ENCODE results near the gene LRIT3.

DNA sequence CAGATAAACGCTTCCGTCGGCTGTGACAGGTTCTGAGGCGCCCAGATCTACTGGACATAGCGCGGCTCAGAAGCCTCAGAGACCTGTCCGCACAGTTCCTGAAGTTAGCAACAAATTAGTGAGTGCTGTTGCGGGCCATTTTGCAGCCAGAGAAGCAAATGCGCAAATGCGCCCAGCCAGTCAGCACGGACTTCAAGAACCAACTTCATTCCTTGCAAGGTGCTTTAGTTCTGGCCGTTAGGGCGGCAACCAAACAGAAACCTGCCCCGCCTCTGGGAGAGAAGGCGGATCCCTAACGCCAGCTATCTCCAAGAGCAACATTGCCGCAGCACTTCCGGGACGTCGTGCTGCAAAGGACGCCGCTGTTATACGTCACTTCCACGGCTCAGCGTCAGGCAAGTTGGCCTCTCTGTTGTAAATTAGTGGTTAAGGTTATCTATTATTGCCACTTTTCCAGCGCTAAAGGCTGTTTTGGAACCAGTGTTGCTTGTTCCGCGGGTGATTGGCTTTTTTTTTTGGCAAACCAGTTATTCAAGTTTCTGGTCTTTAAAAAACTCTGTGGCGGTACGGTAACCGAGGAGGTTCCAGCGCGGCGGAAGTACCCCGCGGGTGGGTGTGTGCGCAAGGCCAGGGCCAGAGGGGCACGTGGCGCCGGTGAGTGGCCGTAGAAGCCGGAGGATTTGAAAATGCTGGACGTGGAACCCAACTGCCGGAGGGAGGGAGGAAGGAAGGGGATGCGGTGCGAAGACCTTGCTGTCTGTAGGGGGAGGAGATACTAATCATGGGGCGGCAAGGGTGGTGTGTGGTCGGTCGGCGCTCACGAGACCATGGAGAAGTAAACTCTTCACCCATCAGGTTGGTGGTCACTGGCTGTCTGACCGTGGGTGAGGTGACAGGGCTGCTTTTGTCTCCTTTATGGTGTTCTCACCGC, 32.5 kb upstream of the LRIT3 start, which contains the start of gene GAR1:
- TF ChIP-seq, protein P1, sequence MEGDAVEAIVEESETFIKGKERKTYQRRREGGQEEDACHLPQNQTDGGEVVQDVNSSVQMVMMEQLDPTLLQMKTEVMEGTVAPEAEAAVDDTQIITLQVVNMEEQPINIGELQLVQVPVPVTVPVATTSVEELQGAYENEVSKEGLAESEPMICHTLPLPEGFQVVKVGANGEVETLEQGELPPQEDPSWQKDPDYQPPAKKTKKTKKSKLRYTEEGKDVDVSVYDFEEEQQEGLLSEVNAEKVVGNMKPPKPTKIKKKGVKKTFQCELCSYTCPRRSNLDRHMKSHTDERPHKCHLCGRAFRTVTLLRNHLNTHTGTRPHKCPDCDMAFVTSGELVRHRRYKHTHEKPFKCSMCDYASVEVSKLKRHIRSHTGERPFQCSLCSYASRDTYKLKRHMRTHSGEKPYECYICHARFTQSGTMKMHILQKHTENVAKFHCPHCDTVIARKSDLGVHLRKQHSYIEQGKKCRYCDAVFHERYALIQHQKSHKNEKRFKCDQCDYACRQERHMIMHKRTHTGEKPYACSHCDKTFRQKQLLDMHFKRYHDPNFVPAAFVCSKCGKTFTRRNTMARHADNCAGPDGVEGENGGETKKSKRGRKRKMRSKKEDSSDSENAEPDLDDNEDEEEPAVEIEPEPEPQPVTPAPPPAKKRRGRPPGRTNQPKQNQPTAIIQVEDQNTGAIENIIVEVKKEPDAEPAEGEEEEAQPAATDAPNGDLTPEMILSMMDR (conservative IDR thresholded peaks at IDR 0.05; ENCODE audit: low read depth, low read length) = no peak
- TF ChIP-seq EZH2 (IDR thresholded peaks at IDR 0.05; ENCODE audit: low read length, unreplicated experiment) (no peak), EZH2phosphoT487 (IDR thresholded peaks at IDR 0.05; ENCODE audit: borderline replicate concordance, low read length) (no peak)
